ENCODE measurements around the gene PMM1.
"Not testable (repeated sequence)": the region's sequence is repeated elsewhere in the genome, so short reads cannot be mapped to it uniquely, and the experiment has no call there.

PMM1 gene

DNA sequence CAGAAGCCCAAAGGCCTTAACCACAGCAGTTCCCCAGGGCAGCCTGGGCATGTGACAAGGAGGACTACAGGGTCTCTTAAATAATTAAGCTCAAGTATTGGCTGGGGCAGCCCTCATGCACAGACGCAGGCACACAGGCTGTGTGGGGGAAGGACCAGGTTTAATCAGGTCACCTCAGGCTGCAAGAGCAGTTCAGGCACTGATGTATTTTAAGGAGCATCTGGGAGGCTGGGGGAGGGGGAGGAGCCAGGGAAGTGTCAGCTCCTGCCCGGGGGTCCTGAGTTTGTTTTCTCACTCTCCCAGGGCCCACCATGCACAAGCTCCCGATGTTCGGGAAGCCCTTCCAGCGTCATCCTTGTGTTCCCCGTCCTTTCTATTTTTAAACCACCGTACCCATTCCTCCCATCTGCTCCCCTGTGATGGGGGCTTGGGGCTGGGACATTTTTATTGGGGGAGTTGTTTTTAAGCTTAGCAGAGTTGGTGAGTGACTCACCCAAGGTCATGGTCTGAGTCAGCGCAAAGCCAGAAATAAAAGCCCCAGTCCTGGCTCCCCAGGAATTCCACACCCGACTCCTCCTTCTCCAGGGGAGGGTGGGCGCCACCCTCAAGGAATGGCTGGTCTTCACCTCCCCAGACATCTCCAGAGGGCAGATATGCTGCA, 26.5 kb downstream of the PMM1 start:
- peak; percentile 95 for DNase-seq (ENCODE audit: low read depth, low spot score)

DNA sequence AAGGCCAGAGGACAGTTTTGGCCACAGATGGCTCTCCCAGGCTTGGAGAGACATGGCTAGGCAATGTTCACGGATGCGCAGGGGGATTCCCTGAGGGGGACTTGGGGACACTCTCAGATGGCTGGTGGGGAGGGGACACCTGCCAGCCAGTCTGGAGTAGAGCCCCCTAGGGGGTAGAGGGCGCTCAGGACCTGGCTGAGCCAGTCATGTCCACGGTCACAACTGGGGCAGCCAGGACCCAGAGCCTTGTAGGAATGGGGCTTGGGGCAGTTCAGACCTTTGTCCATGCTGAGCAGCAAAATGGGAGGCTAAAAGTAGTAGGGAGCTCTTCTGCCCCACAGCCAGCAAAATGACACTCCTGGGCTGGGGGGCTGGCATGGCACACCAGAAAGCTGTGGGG, 27.2 kb downstream of the PMM1 start:
- no peak for DNase-seq (ENCODE audit: low read depth, low spot score)

DNA sequence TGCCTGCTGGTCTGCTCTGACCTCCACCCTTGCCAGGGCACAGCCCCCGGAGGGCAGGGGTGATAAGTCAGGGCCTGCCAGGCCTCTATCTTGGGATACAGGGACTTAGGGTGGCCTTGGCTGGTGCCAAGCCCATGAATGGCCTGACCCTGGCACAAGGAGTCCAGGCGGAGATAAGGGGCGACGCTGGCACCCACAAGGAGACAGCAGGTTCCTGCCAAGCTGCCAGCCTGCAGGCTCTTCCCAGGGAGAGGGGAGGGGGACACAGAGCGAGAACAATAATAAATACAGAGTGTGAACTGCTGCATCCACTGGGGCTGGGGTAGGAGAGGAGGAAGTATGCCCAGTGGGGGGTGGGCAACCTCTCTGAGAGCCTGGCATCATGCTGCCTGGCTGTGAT, 27.9 kb downstream of the PMM1 start:
- no peak for DNase-seq (ENCODE audit: low read depth, low spot score)

GRCh38 chr22:41561335-41561734, 28.3 kb downstream of the PMM1 start:
- no peak for DNase-seq (ENCODE audit: low read depth, low spot score)

- DNase-seq (ENCODE audit: low read depth, low spot score): no peak
These were observed 29.6 kb downstream of the PMM1 start for GRCh38 chr22:41560095-41560471.

- DNase-seq (ENCODE audit: low read depth, low spot score): not testable (repeated sequence)
These were observed 31.4 kb downstream of the PMM1 start for GRCh38 chr22:41558241-41558630.

- DNase-seq (ENCODE audit: low read depth, low spot score): peak; percentile 63
These were observed 32.0 kb downstream of the PMM1 start for GRCh38 chr22:41557401-41558240.

DNA sequence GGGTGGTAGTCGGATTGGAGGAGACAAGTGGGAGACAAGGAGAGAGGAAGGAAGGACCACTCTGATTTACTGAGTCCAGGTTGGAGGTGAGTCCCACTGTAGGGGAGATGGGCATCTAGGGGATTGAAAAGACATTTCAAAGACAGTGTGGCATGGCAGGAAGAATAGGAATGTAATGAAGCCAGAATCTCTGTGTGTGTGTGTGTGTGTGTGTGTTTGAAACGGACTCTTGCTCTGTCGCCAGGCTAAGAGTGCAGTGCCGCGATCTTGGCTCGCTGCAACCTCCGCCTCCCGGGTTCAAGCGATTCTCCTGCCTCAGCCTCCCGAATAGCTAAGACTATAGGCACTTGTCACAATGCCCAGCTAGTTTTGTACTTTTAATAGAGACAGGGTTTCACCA, 33.1 kb downstream of the PMM1 start:
- DNase-seq (ENCODE audit: low read depth, low spot score): no peak

DNA sequence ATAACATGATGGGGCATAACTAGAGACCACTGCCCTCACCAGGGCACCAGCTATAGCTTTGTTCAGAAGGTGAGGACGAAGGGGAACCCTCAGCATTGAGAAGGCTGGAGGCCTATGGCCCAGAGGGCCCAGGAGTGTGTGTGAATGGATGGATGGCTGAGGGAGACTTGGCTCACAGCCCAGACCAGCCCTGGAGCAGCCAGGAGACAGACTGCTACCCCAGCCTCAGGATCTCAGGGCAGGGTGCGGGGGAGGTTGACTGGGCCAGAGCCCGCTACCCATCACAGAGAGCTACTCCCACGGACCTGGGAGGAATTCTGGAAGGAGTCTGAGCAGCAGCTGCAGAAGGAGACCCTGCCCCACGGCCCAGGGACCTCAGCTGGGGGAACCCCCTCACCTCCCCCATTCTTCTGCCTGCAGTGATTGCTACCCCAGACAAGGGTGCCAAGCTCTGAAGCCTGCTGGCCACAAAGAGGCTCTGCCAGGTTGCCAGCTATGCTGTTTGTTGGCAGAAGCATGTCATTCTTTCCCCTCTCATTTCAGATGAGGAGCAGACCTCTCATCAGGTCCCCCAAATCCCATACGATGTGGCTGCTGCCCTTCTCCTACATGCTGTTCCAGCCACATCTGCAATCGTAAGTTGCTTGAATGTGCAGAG, 34.2 kb downstream of the PMM1 start:
- no peak for DNase-seq (ENCODE audit: low read depth, low spot score)

DNA sequence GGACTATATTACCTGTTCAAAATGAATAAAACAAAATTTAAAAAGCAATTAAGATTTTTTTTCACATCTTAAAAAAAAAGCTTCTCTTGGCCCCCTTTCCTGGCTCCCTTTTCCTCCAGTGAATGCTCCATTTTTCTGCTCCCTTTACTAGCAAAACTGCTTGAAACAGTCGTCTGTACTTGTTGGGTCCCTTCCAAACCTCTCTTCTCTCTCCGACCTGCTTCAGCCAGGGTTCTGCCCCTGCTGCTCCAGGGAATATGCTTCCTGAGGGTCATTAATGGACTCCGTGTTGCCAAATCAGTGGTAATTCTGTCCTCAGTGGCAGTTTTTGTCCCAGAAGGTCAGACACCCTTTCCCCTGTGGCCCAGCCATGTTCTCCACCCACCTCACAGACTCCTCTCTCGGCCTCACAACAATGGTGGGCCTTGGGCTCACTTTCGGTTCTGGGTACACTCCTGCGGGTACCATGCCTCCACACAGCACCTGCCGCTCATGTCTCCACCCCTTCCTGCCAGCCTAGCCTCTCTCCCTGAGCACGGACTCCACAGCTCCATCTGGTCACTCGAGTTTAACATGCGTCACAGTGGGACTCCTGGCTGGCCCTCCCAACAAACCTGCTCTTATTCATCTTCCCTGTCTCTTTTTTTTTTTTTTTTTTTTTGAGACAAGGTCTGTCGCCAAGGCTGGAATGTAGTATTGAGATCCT, 37.6 kb downstream of the PMM1 start:
- no peak for DNase-seq (ENCODE audit: low read depth, low spot score)

GRCh38 chr22:41550952-41551491, 38.6 kb downstream of the PMM1 start:
- no peak for DNase-seq (ENCODE audit: low read depth, low spot score)

DNA sequence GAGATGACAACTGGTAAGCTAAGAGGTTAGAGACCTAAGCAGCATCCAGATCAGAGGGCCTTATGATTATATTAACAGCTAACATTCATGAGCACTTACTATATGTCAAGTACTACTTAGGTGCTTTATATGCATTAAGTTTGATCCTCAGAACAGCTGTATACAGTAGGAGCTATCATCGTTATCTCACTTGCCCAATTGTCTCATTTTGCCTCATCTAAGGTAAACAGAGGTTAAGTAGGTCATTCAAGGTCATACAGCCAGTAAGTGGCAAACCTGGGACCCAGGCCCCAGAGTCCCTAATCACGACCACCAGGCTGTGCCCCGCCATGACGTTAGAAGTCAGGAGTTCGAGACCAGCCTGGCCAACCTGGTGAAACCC, 40.8 kb downstream of the PMM1 start:
- DNase-seq (ENCODE audit: low read depth, low spot score): no peak

DNA sequence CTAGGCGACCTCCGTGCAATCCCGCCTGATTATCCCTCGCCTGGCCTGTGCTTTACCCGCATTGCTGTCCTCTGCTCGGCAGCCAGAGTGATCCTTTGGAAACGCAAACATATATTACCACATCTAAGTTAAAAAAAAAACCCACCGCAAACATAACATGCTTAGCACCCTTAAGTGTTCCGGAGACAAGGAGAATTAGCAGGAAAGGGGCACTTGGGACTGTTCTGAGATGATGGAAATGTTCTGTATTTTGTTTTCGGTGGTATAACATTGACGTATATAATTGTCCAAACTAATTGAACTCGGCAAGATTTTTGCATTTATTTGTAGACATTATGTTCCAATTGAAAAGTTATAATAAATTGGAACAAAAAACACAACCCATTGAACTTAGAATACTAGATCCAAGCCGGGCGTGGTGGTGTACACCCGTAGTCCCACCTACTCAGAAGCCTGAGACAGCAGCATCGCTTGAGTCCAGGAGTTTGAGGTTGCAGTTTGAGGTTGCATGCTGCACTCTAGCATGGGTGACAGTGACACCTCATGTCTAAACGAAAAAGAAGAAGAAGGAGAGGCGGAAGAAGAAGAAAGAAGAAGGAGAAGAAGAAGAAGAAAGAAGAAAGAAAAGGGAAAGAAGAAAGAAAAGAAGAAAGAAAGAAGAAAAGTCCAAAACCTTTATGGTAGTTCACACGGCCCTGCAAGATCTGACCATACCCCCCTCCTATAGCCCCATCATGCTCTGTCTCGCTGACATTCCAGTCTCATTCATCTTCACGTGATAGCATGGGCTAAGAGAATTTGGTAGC, 44.8 kb downstream of the PMM1 start:
- no peak for DNase-seq (ENCODE audit: low read depth, low spot score)

GRCh38 chr22:41543854-41544670, 45.6 kb downstream of the PMM1 start, which contains the start of gene POLR3H:
POLR3H (minus strand) TSS chr22:41544470; CDS start chr22:41544101, 369 bp downstream.
- DNase-seq (ENCODE audit: low read depth, low spot score): peak; percentile 90

GRCh38 chr22:41542224-41542623, 47.4 kb downstream of the PMM1 start:
- DNase-seq (ENCODE audit: low read depth, low spot score): no peak

GRCh38 chr22:41541484-41541883, 48.2 kb downstream of the PMM1 start:
- no peak for DNase-seq (ENCODE audit: low read depth, low spot score)

DNA sequence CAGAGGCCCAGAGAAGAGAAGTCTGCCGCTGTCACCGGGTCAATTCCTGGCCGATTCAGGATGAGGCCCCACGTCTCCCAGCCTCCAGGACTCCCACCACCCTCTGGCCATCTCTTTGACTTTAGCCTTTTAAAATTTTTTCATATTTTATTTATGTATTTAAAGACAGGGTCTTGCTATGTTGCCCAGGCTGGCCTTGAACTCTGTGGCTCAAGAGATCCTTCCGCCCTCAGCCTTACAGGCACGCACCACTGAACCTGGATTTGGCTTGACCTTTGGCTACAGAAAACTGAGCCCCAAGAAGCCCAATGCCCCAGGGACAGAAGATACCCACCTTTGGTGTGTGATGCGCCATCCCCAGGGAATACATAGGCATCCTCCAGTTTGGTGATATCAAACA, 49.3 kb downstream of the PMM1 start:
- DNase-seq (ENCODE audit: low read depth, low spot score): no peak

- no peak for DNase-seq (ENCODE audit: low read depth, low spot score)
These were observed 49.7 kb downstream of the PMM1 start for GRCh38 chr22:41540006-41540315.

GRCh38 chr22:41539146-41540005, 50.3 kb downstream of the PMM1 start:
- DNase-seq (ENCODE audit: low read depth, low spot score): no peak

All from brain pericyte (primary cell).